ENCODE measurements around the gene KMT2A. TPM values are rescaled to one million over a fixed set of nuclear protein-coding genes. Genes with fewer than 3 reads are reported as not detected.

Gene KMT2A
- total RNA-seq, 1 experiment from 2014 or later = 50.4 TPM

GRCh38 chr11:118544010-118544646 is 107.8 kb downstream of the KMT2A start (continued):
- TF ChIP-seq, protein P1, sequence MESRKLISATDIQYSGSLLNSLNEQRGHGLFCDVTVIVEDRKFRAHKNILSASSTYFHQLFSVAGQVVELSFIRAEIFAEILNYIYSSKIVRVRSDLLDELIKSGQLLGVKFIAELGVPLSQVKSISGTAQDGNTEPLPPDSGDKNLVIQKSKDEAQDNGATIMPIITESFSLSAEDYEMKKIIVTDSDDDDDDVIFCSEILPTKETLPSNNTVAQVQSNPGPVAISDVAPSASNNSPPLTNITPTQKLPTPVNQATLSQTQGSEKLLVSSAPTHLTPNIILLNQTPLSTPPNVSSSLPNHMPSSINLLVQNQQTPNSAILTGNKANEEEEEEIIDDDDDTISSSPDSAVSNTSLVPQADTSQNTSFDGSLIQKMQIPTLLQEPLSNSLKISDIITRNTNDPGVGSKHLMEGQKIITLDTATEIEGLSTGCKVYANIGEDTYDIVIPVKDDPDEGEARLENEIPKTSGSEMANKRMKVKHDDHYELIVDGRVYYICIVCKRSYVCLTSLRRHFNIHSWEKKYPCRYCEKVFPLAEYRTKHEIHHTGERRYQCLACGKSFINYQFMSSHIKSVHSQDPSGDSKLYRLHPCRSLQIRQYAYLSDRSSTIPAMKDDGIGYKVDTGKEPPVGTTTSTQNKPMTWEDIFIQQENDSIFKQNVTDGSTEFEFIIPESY (IDR thresholded peaks at IDR 0.05; ENCODE audit: extremely low read depth, insufficient replicate concordance, low read length) = no peak
- TF ChIP-seq POLR2A (IDR thresholded peaks at IDR 0.05; ENCODE audit: borderline replicate concordance, extremely low read depth, insufficient read depth, insufficient read length) = no peak
- no peak for TF ChIP-seq TCF7L2 (IDR thresholded peaks at IDR 0.05; ENCODE audit: borderline replicate concordance, extremely low read depth, insufficient read depth, insufficient read length)

- CTCF ChIA-PET = no interaction called here
- Histone ChIP-seq H3K9me2 (ENCODE audit: insufficient read depth) (no peaks in the 10 kb centered on the region), H3K4me1 (ENCODE audit: control insufficient read depth in 1 of 2, insufficient read depth in 2 of 2, low read length in 2 of 2) (no peaks in the 10 kb centered on the region), H3K27me3 (ENCODE audit: insufficient read depth, low read length) (no peaks in the 10 kb centered on the region), H3K9me3 (ENCODE audit: control insufficient read depth in 1 of 2, insufficient read depth in 1 of 2, low read depth in 1 of 2, low read length in 2 of 2) (no peaks in the 10 kb centered on the region), H3K4me3 (replicated peaks in 1 of 2; ENCODE audit: low read depth in 1 of 2, low read length in 2 of 2) (no peak overlapping the region), H3K9ac (ENCODE audit: low read length) (no peak overlapping the region), H3K27ac (ENCODE audit: low read depth, low read length) (no peak overlapping the region), H4K20me1 (ENCODE audit: insufficient read depth) (no peaks in the 10 kb centered on the region), H3K79me2 (ENCODE audit: insufficient read depth, low read length) (no peaks in the 10 kb centered on the region), H2AFZ (ENCODE audit: low read depth, low read length, poor library complexity, severe bottlenecking) (no peak overlapping the region), H3K4me2 (ENCODE audit: low read length) (no peak overlapping the region), H3K36me3 (ENCODE audit: control insufficient read depth in 1 of 2, insufficient read depth in 2 of 2, low read length in 2 of 2) (peaks cover 0 to 2% of the 10 kb centered on the region in 2 experiments; a peak in 1 of 4 replicates)
- POLR2A ChIA-PET = no interaction called here
- no TSS peak for BruUV-seq (replicated peaks)
- intact Hi-C loops (cut with micrococcal nuclease) = no loop called here
- RAD21 ChIA-PET (ENCODE audit: low non-redundant PET in 1 of 2, low total read pairs in 2 of 2, uncharacterized antibody in 2 of 2, unreplicated experiment in 2 of 2) = no interaction called here
- DNase-seq (ENCODE audit: low read depth, low spot score) (no peak), ATAC-seq (no peak)
- TF ChIP-seq, protein P2, sequence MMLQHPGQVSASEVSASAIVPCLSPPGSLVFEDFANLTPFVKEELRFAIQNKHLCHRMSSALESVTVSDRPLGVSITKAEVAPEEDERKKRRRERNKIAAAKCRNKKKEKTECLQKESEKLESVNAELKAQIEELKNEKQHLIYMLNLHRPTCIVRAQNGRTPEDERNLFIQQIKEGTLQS (IDR thresholded peaks at IDR 0.05) = no peak
- TF ChIP-seq, protein P3, sequence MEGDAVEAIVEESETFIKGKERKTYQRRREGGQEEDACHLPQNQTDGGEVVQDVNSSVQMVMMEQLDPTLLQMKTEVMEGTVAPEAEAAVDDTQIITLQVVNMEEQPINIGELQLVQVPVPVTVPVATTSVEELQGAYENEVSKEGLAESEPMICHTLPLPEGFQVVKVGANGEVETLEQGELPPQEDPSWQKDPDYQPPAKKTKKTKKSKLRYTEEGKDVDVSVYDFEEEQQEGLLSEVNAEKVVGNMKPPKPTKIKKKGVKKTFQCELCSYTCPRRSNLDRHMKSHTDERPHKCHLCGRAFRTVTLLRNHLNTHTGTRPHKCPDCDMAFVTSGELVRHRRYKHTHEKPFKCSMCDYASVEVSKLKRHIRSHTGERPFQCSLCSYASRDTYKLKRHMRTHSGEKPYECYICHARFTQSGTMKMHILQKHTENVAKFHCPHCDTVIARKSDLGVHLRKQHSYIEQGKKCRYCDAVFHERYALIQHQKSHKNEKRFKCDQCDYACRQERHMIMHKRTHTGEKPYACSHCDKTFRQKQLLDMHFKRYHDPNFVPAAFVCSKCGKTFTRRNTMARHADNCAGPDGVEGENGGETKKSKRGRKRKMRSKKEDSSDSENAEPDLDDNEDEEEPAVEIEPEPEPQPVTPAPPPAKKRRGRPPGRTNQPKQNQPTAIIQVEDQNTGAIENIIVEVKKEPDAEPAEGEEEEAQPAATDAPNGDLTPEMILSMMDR (IDR thresholded peaks at IDR 0.05 in 2 of 3, conservative IDR thresholded peaks at IDR 0.05 in 1 of 3; ENCODE audit: borderline replicate concordance in 1 of 3, insufficient read depth in 1 of 3, low read depth in 2 of 3, low read length in 2 of 3) = no peak
- TF ChIP-seq, protein P1 (IDR thresholded peaks at IDR 0.05; ENCODE audit: extremely low read depth, insufficient replicate concordance, low read length) = no peak
- no peak for TF ChIP-seq ZNF274 (IDR thresholded peaks at IDR 0.05; ENCODE audit: low read depth, low read length)
- TF ChIP-seq FOSL1 (IDR thresholded peaks at IDR 0.05; ENCODE audit: low read depth) = no peak
- no peak for TF ChIP-seq SIN3A (IDR thresholded peaks at IDR 0.05; ENCODE audit: low read depth)
- TF ChIP-seq REST (IDR thresholded peaks at IDR 0.05; ENCODE audit: low read depth) = no peak
- TF ChIP-seq ZFX (IDR thresholded peaks at IDR 0.05) = no peak
- TF ChIP-seq EGR1 (IDR thresholded peaks at IDR 0.05; ENCODE audit: low read depth) = no peak
- no peak for TF ChIP-seq ELF1 (IDR thresholded peaks at IDR 0.05; ENCODE audit: borderline replicate concordance, low read depth)
- no peak for TF ChIP-seq JUND (IDR thresholded peaks at IDR 0.05)
- TF ChIP-seq CBX3 (IDR thresholded peaks at IDR 0.05; ENCODE audit: low read depth) = no peak
- TF ChIP-seq SRF (IDR thresholded peaks at IDR 0.05; ENCODE audit: low read depth) = no peak
Measured at GRCh38 chr11:118544647-118545010, 108.3 kb downstream of the KMT2A start.
